Muscle layer of colon (tissue), 2 donors: ENCODE measurements around the gene DOCK4.

Experiments
- H3K27ac ChIP-seq: one replicate; pipeline ENCODE4 v1.7.0; 2013; ENCODE audit warnings: low read depth, mild to moderate bottlenecking, low read length, moderate library complexity
- H3K27me3 ChIP-seq, 2 donors: one replicate each; pipeline ENCODE4 v1.7.0; 2013; ENCODE audit warnings: low read length in 2 of 2, mild to moderate bottlenecking in 2 of 2; ENCODE audit not compliant: insufficient read depth in 2 of 2, control insufficient read depth in 1 of 2
- H3K36me3 ChIP-seq: one replicate; pipeline ENCODE4 v1.7.0; 2013; ENCODE audit warnings: mild to moderate bottlenecking, low read length; ENCODE audit not compliant: insufficient read depth
- H3K4me1 ChIP-seq: one replicate; pipeline ENCODE4 v1.7.0; 2013; ENCODE audit warnings: mild to moderate bottlenecking, low read length; ENCODE audit not compliant: insufficient read depth
- H3K4me3 ChIP-seq, 2 donors: one replicate each; pipeline ENCODE4 v1.7.0; 2013; ENCODE audit warnings: low read length in 2 of 2, low read depth in 1 of 2, mild to moderate bottlenecking in 1 of 2, moderate library complexity in 1 of 2
- H3K9ac ChIP-seq: one replicate; pipeline ENCODE4 v1.7.0; 2013; ENCODE audit warnings: low read length
- H3K9me3 ChIP-seq: one replicate; pipeline ENCODE4 v1.7.0; 2013; ENCODE audit warnings: mild to moderate bottlenecking, low read length
- donor health status: abdominal sarcoma.
- donor health status: Adenocarcinoma of cecum.

Gene DOCK4

DNA sequence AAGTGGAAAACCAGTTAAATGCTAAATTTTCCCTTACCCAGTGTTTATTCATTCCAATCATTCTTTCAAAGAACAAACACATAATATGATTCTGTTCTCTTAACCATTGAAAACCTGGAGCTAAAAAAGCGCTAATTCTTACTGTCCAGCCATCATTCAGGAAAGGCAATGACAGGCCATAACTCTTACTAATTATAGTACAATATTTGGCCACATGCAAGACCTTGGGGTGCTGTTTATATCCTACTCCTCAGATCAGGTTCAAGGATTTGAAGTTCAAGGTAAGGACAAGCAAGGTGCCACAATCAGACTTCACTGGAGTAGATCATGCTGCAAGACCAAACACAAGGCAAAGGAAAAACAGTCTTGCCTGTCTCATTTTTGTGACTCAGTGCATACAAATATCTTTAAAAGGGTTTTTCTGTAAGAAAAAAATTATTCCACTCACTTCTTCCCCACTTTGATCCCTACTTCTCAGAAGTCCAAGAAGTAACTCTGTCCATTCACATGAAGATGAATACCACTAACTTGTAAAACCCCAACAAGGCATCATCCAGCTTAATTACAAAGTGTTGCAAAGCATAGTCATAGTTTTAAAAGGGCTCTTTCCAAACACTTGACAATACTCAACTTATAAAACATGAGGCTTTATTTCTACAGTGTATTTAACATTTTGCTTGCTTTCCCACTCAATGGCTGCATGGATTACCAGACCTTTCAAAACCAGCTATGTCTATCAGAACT, 153.0 kb downstream of the DOCK4 start:
- Histone ChIP-seq H3K9ac (no peak overlapping the region), H3K36me3 (no peaks in the 10 kb centered on the region), H3K9me3 (no peaks in the 10 kb centered on the region), H3K4me3 (no peak overlapping the region), H3K27me3 (no peaks in the 10 kb centered on the region), H3K27ac (no peak overlapping the region), H3K4me1 (peaks cover 10% of the 10 kb centered on the region)

DNA sequence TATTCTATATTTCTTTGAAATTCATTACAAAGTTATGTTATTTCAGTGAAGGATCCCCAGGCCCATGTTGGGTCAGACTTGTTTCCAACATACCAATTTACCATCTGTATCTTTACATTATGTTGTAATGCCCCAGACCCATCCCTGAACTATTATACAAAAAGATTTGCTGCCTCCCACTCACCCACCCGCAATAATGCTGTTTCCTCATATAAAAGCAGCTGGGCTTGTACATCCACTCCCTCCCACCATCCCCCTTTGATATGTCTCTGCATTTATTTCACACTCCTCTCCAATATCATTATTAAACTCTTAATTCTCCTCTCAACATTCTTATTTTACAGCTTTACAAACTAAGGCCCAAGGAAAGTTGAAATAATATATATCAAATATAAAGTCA, 153.7 kb downstream of the DOCK4 start:
- H3K27me3 ChIP-seq, result no peaks in the 10 kb centered on the region
- no peak overlapping the region for H3K9ac ChIP-seq
- no peak overlapping the region for H3K4me3 ChIP-seq
- no peak overlapping the region for H3K27ac ChIP-seq
- no peaks in the 10 kb centered on the region for H3K36me3 ChIP-seq
- peaks cover 10% of the 10 kb centered on the region for H3K4me1 ChIP-seq
- no peaks in the 10 kb centered on the region for H3K9me3 ChIP-seq

DNA sequence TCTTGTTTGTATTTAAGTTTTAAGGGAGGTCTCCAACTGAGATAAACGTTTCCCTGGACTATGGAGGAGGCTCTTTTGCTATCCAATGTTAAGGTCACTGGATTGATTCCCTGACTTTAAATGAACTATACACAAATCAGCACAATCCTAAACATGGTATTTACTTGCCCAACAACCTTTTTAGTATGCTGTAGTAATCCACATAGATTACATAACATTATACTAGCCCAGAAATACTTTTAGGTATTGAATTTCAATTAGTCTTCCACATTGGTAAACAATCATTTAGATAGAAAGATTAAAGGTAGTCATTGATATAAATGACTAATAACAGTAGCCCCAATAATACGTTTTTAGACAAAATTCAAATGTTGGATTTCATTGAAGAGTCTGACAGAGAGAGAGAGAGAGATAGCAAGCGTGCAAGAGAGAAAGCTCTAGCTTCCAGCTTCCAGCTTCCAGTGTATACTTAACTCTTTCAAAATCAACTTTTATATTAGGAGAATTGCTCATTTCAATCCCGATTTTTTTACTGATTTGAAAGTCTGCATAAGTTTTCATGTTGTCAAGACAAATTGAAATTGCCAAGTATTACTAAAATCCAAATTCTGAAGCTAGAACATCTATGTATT, 155.8 kb downstream of the DOCK4 start:
- Histone ChIP-seq H3K4me3 (no peak overlapping the region), H3K9ac (no peak overlapping the region), H3K4me1 (peaks cover 17% of the 10 kb centered on the region), H3K9me3 (no peaks in the 10 kb centered on the region), H3K36me3 (no peaks in the 10 kb centered on the region), H3K27ac (no peak overlapping the region), H3K27me3 (no peaks in the 10 kb centered on the region)

- H3K27ac ChIP-seq, result no peak overlapping the region
- H3K4me3 ChIP-seq, result no peak overlapping the region
- H3K9me3 ChIP-seq, result no peaks in the 10 kb centered on the region
- peaks cover 17% of the 10 kb centered on the region for H3K4me1 ChIP-seq
- no peak overlapping the region for H3K9ac ChIP-seq
- H3K36me3 ChIP-seq, result no peaks in the 10 kb centered on the region
- no peaks in the 10 kb centered on the region for H3K27me3 ChIP-seq
Measured at GRCh38 chr7:112049555-112050249, 156.5 kb downstream of the DOCK4 start.

DNA sequence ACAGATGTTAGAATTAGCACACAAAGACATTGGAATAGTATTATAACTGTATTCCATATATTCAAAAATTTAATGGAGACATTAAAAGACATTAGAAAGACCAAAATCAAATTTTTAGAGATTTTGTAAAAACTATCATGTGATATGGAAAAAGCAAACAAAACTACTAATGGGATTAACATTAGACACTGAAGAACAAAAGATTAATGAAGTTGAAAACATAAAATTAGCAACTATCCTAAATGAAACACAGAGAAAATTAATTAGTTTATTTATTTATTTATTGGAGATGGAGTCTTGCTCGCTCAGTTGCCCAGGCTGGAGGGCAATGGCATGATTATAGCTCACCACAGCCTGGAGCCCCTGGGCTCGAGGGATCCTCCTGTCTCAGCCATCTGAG, 158.8 kb downstream of the DOCK4 start:
- H3K9me3 ChIP-seq, result no peaks in the 10 kb centered on the region
- H3K4me3 ChIP-seq, result no peak overlapping the region
- no peak overlapping the region for H3K27ac ChIP-seq
- no peaks in the 10 kb centered on the region for H3K27me3 ChIP-seq
- H3K9ac ChIP-seq, result no peak overlapping the region
- peaks cover 17% of the 10 kb centered on the region for H3K4me1 ChIP-seq
- no peaks in the 10 kb centered on the region for H3K36me3 ChIP-seq

DNA sequence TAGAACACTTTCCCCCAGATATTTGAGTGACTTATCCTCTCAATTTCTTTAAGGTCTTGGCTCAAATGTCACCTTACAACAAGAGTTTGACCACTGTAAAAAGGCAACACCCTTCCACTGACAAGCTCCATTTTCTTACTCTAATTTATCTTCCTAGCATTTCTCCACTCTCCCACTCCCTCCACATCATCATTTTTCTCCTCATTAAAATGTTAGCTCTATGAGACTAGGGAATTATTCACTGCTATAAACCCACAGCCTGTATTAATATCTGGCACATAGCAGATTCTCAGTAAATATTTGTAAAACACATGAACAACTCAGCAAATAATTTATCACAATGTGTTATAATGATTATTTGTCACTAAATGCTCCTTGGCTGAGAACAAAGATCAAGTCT, 161.0 kb downstream of the DOCK4 start:
- Histone ChIP-seq H3K4me1 (peaks cover 13% of the 10 kb centered on the region), H3K27me3 (no peaks in the 10 kb centered on the region), H3K9ac (no peak overlapping the region), H3K4me3 (no peak overlapping the region), H3K9me3 (no peaks in the 10 kb centered on the region), H3K27ac (no peak overlapping the region), H3K36me3 (no peaks in the 10 kb centered on the region)

- H3K4me3 ChIP-seq, result no peak overlapping the region
- H3K36me3 ChIP-seq, result no peaks in the 10 kb centered on the region
- no peaks in the 10 kb centered on the region for H3K9me3 ChIP-seq
- no peak overlapping the region for H3K9ac ChIP-seq
- H3K27ac ChIP-seq, result no peak overlapping the region
- no peaks in the 10 kb centered on the region for H3K27me3 ChIP-seq
- H3K4me1 ChIP-seq, result peaks cover 7% of the 10 kb centered on the region
Measured at GRCh38 chr7:112042631-112043030, 163.6 kb downstream of the DOCK4 start.

DNA sequence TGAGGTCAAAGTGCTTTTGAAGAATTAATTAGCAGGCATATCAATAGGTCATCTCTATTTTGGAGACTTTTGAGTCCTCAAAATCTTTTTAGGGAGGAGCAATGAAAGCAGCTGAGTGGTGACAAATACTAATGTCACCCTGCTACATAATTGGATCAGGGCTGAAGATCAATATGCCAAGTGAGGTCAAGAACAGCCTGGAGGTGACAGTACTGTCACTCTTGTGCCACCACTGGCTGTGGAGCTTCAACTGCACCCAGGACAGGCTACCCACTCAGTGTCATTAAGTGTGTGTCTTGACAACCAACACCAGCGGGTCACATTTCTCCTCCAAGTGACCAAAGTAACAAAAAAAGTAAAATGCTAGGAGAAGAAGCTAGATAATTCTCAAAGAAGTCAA, 167.8 kb downstream of the DOCK4 start:
- H3K9me3 ChIP-seq, result no peaks in the 10 kb centered on the region
- no peak overlapping the region for H3K9ac ChIP-seq
- H3K27ac ChIP-seq, result no peak overlapping the region
- no peaks in the 10 kb centered on the region for H3K4me1 ChIP-seq
- H3K27me3 ChIP-seq, result no peaks in the 10 kb centered on the region
- no peaks in the 10 kb centered on the region for H3K36me3 ChIP-seq
- no peak overlapping the region for H3K4me3 ChIP-seq

- no peak overlapping the region for H3K4me3 ChIP-seq
- no peaks in the 10 kb centered on the region for H3K27me3 ChIP-seq
- no peak overlapping the region for H3K9ac ChIP-seq
- no peaks in the 10 kb centered on the region for H3K9me3 ChIP-seq
- no peaks in the 10 kb centered on the region for H3K36me3 ChIP-seq
- H3K4me1 ChIP-seq, result no peaks in the 10 kb centered on the region
- no peak overlapping the region for H3K27ac ChIP-seq
Measured at GRCh38 chr7:112036071-112036470, 170.1 kb downstream of the DOCK4 start.

DNA sequence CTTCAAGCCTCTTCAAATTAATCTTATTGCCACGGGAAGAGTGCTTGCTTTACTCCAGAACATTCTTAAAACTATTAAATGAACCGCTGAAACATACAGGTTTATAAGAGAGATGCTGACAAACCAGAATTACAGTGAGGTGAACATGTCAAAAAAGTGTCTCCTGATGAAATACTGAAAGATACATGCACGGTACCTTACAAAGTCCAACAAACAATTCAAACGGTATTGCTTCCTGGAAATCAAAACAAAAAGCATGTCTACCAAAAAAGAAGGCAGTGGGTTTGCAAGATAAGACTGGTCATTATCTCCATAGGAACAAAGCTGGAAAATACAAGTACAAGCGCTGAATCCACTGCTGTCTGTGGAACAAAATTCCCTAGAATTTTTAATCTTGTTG, 174.5 kb downstream of the DOCK4 start:
- H3K27ac ChIP-seq, result no peak overlapping the region

GRCh38 chr7:112025556-112025955, 180.6 kb downstream of the DOCK4 start:
- Histone ChIP-seq H3K9me3 (no peaks in the 10 kb centered on the region), H3K4me3 (no peak overlapping the region), H3K9ac (no peak overlapping the region), H3K27me3 (no peaks in the 10 kb centered on the region), H3K27ac (no peak overlapping the region), H3K36me3 (no peaks in the 10 kb centered on the region), H3K4me1 (no peaks in the 10 kb centered on the region)

More for the DNA sequence above, 174.5 kb downstream of the DOCK4 start:
- no peak overlapping the region for H3K4me3 ChIP-seq
- no peaks in the 10 kb centered on the region for H3K36me3 ChIP-seq
- no peaks in the 10 kb centered on the region for H3K27me3 ChIP-seq
- H3K9me3 ChIP-seq, result no peaks in the 10 kb centered on the region
- no peaks in the 10 kb centered on the region for H3K4me1 ChIP-seq
- H3K9ac ChIP-seq, result no peak overlapping the region
